Measurements from ENCODE around the gene INA. TPM values are rescaled to one million over a fixed set of nuclear protein-coding genes. Genes with fewer than 3 reads are reported as not detected.

The INA gene
- 0.16 TPM for total RNA-seq
- polyA plus RNA-seq (ENCODE audit: insufficient read depth, low read depth, low replicate concordance) = not detected
- long read RNA-seq, donor 1 = 0 reads
- long read RNA-seq, donor 2 = 0 reads
- long read RNA-seq, donor 3 = 0 reads
- long read RNA-seq, donor 4 = 0 reads
- long read RNA-seq, donor 5 = 0 reads
- long read RNA-seq, donor 6 = 0 reads
- long read RNA-seq, donor 7 = 0 reads
- long read RNA-seq, donor 8 = 0 reads
- long read RNA-seq, donor 9 = 0 reads
- long read RNA-seq, donor 10 = 0 reads

DNA sequence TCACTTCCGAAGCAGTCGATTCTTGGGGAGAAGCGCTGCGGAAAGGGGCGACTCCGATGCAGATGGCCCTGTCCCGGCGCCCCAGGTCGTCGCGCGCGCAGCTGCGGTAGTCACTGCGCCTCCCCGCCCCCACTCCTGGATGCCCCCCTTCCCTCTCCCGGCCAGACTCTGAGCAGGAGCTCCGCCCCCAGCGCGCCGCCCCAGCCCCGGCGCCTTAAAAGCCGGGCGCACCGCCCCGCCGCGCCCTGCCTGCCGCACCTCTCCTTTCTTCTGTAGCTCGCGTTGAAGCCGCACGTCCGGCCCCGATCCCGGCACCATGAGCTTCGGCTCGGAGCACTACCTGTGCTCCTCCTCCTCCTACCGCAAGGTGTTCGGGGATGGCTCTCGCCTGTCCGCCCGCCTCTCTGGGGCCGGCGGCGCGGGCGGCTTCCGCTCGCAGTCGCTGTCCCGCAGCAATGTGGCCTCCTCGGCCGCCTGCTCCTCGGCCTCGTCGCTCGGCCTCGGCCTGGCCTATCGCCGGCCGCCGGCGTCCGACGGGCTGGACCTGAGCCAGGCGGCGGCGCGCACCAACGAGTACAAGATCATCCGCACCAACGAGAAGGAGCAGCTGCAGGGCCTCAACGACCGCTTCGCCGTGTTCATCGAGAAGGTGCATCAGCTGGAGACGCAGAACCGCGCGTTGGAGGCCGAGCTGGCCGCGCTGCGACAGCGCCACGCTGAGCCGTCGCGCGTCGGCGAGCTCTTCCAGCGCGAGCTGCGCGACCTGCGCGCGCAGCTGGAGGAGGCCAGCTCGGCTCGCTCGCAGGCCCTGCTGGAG, at the start of gene INA:
INA (plus strand) TSS at position 243 of the 817 bp plus-strand sequence; CDS start at position 317, 74 bp downstream.
- FAIRE-seq = no peak
- Histone ChIP-seq H3K27me3 (ENCODE audit: control insufficient read depth, insufficient read depth, low read length) (peaks cover 13% of the 10 kb centered on the region), H3K36me3 (ENCODE audit: control insufficient read depth in 2 of 3, insufficient read depth in 3 of 3, low read length in 3 of 3) (no peaks in the 10 kb centered on the region)

DNA sequence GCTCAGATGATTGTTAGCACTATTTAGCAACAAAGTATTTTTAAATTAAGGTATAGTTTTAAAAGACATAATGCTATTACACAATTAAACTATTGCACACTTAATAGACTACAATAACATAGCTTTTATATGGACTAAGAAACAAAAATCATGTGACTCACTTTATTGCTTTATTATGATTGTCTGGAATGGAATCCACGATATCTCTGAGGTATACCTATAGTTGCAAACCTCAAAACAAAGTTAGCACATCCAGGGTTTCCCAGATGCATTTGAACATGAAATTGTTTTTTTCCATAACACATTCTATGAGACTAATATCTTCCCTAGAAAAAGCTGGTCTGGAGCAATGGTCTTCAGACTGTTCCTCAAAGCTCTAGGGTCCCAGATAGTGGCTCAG, 49.5 kb upstream of the INA start:
- Histone ChIP-seq H3K4me1 (ENCODE audit: control insufficient read depth in 2 of 3, insufficient read depth in 2 of 3, low read depth in 1 of 3, low read length in 3 of 3) (peaks cover 0 to 10% (median 4%) of the 10 kb centered on the region in 3 donors), H3K9ac (ENCODE audit: low read length in 3 of 3) (no peak overlapping the region), H3K9me3 (ENCODE audit: control insufficient read depth in 2 of 3, insufficient read depth in 1 of 3, low read length in 3 of 3) (peaks cover 0 to 6% (median 2%) of the 10 kb centered on the region in 3 donors), H3K4me3 (ENCODE audit: low read length in 3 of 3) (no peak overlapping the region), H3K27me3 (ENCODE audit: control insufficient read depth, insufficient read depth, low read length) (no peaks in the 10 kb centered on the region), H3K36me3 (ENCODE audit: control insufficient read depth in 2 of 3, insufficient read depth in 3 of 3, low read length in 3 of 3) (no peaks in the 10 kb centered on the region), H3K27ac (ENCODE audit: low read depth in 2 of 2, low read length in 2 of 2) (no peak overlapping the region)
- TF ChIP-seq, protein P1, sequence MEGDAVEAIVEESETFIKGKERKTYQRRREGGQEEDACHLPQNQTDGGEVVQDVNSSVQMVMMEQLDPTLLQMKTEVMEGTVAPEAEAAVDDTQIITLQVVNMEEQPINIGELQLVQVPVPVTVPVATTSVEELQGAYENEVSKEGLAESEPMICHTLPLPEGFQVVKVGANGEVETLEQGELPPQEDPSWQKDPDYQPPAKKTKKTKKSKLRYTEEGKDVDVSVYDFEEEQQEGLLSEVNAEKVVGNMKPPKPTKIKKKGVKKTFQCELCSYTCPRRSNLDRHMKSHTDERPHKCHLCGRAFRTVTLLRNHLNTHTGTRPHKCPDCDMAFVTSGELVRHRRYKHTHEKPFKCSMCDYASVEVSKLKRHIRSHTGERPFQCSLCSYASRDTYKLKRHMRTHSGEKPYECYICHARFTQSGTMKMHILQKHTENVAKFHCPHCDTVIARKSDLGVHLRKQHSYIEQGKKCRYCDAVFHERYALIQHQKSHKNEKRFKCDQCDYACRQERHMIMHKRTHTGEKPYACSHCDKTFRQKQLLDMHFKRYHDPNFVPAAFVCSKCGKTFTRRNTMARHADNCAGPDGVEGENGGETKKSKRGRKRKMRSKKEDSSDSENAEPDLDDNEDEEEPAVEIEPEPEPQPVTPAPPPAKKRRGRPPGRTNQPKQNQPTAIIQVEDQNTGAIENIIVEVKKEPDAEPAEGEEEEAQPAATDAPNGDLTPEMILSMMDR (IDR thresholded peaks at IDR 0.05; ENCODE audit: borderline replicate concordance, extremely low read depth, insufficient read depth) = no peak
- no peak for FAIRE-seq
- intact Hi-C loops (cut with DNase I) = no loop called here
- DNase-seq = no peak

More for the DNA sequence above, at the start of gene INA:
- Histone ChIP-seq H3K9me3 (ENCODE audit: control insufficient read depth in 2 of 3, insufficient read depth in 1 of 3, low read length in 3 of 3) (no peaks in the 10 kb centered on the region), H3K4me1 (ENCODE audit: control insufficient read depth in 2 of 3, insufficient read depth in 2 of 3, low read depth in 1 of 3, low read length in 3 of 3) (peaks cover 0 to 8% (median 0%) of the 10 kb centered on the region in 3 donors), H3K9ac (ENCODE audit: low read length in 3 of 3) (no peak within 1 kb of the TSS), H3K4me3 (ENCODE audit: low read length in 3 of 3) (no peak within 1 kb of the TSS), H3K27ac (ENCODE audit: low read depth in 2 of 2, low read length in 2 of 2) (no peak within 1 kb of the TSS)
- TF ChIP-seq, protein P1 (IDR thresholded peaks at IDR 0.05; ENCODE audit: borderline replicate concordance, extremely low read depth, insufficient read depth) = no peak
- intact Hi-C loops (cut with DNase I) = no loop called here
- peak in 4 of 5 donors; percentile 59 to 89 (median 77) for DNase-seq

DNA sequence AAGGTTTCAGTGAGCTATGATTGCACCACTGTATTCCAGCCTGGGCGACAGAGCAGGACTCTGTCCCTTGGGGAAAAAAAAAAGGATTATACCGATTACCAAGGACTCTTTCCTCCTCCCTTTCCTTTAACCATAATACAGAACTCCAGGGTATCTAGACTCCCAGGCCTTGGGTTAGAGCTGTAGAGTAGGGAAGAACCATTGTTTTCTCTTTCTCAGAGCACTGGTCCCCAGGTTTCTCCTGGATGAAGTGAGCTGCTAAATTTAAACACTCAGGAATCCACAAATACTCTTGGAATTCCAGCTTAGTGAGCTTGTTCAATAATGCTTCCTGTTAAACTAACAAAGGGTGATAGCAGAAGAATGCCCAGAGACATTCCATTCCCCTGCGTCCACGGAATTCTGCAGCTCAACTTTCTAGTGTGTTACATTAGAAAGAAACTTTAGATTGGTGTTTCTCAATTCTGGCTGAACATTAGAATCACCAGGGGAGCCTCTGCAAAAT, 45.8 kb upstream of the INA start:
- Histone ChIP-seq H3K9ac (ENCODE audit: low read length in 3 of 3) (no peak overlapping the region), H3K27me3 (ENCODE audit: control insufficient read depth, insufficient read depth, low read length) (no peaks in the 10 kb centered on the region), H3K4me1 (ENCODE audit: control insufficient read depth in 2 of 3, insufficient read depth in 2 of 3, low read depth in 1 of 3, low read length in 3 of 3) (peaks cover 0 to 10% (median 4%) of the 10 kb centered on the region in 3 donors), H3K4me3 (ENCODE audit: low read length in 3 of 3) (no peak overlapping the region), H3K27ac (ENCODE audit: low read depth in 2 of 2, low read length in 2 of 2) (no peak overlapping the region), H3K9me3 (ENCODE audit: control insufficient read depth in 2 of 3, insufficient read depth in 1 of 3, low read length in 3 of 3) (no peaks in the 10 kb centered on the region), H3K36me3 (ENCODE audit: control insufficient read depth in 2 of 3, insufficient read depth in 3 of 3, low read length in 3 of 3) (no peaks in the 10 kb centered on the region)
- intact Hi-C loops (cut with DNase I) = no loop called here
- TF ChIP-seq, protein P1 (IDR thresholded peaks at IDR 0.05; ENCODE audit: borderline replicate concordance, extremely low read depth, insufficient read depth) = no peak
- no peak for FAIRE-seq
- DNase-seq = peak in 3 of 5 donors; percentile 24 to 84 (median 71)
